ENCODE results near the gene OR13H1.
A peak's percentile ranks its signal among the peaks of the same experiment; 100 is the strongest.
"Not testable (repeated sequence)": the region's sequence is repeated elsewhere in the genome, so short reads cannot be mapped to it uniquely, and the experiment has no call there.

The OR13H1 gene

GRCh38 chrX:131571348-131571747 lies 27.5 kb downstream of the OR13H1 start:
- Histone ChIP-seq H3K36me3 (ENCODE audit: control insufficient read depth, insufficient read depth, low read length) (peaks cover 3% of the 10 kb centered on the region; the same call in 1 of the 2 replicates), H3K9ac (ENCODE audit: low read length) (no peak overlapping the region), H3K4me1 (ENCODE audit: control insufficient read depth, insufficient read depth, low read length) (peaks cover 15% of the 10 kb centered on the region), H3K27me3 (ENCODE audit: control insufficient read depth, insufficient read depth, low read length) (no peaks in the 10 kb centered on the region; the same call in 1 of the 2 replicates), H3K27ac (ENCODE audit: low read depth, low read length) (no peak overlapping the region), H3K9me3 (ENCODE audit: control insufficient read depth, insufficient read depth, low read depth, low read length) (no peaks in the 10 kb centered on the region), H3K4me3 (ENCODE audit: low read depth, low read length) (no peak overlapping the region)

GRCh38 chrX:131572372-131573014 lies 28.6 kb downstream of the OR13H1 start:
- H3K9me3 ChIP-seq (ENCODE audit: control insufficient read depth, insufficient read depth, low read depth, low read length) = no peaks in the 10 kb centered on the region
- H3K4me3 ChIP-seq (ENCODE audit: low read depth, low read length) = no peak overlapping the region
- no peaks in the 10 kb centered on the region; the same call in 1 of the 2 replicates for H3K27me3 ChIP-seq (ENCODE audit: control insufficient read depth, insufficient read depth, low read length)
- no peak overlapping the region for H3K27ac ChIP-seq (ENCODE audit: low read depth, low read length)
- peaks cover 15% of the 10 kb centered on the region for H3K4me1 ChIP-seq (ENCODE audit: control insufficient read depth, insufficient read depth, low read length)
- H3K36me3 ChIP-seq (ENCODE audit: control insufficient read depth, insufficient read depth, low read length) = peaks cover 3% of the 10 kb centered on the region; the same call in 1 of the 2 replicates
- no peak overlapping the region for H3K9ac ChIP-seq (ENCODE audit: low read length)

GRCh38 chrX:131577413-131577812 lies 33.5 kb downstream of the OR13H1 start:
- Histone ChIP-seq H3K27me3 (ENCODE audit: control insufficient read depth, insufficient read depth, low read length) (no peaks in the 10 kb centered on the region; the same call in 1 of the 2 replicates), H3K9ac (ENCODE audit: low read length) (peak overlapping the region; percentile 72)

GRCh38 chrX:131577999-131578734 lies 34.3 kb downstream of the OR13H1 start:
- peaks cover 10% of the 10 kb centered on the region; the same call in 1 of the 2 replicates for H3K4me1 ChIP-seq (ENCODE audit: control insufficient read depth, insufficient read depth, low read length)
- H3K9me3 ChIP-seq (ENCODE audit: control insufficient read depth, insufficient read depth, low read depth, low read length) = no peaks in the 10 kb centered on the region
- H3K27ac ChIP-seq (ENCODE audit: low read depth, low read length) = peak overlapping the region; percentile 10; the same call in 1 of the 2 replicates
- H3K4me3 ChIP-seq (ENCODE audit: low read depth, low read length) = peak overlapping the region; percentile 88
- H3K27me3 ChIP-seq (ENCODE audit: control insufficient read depth, insufficient read depth, low read length) = no peaks in the 10 kb centered on the region; the same call in 1 of the 2 replicates
- H3K36me3 ChIP-seq (ENCODE audit: control insufficient read depth, insufficient read depth, low read length) = peaks cover 3% of the 10 kb centered on the region; the same call in 1 of the 2 replicates
- H3K9ac ChIP-seq (ENCODE audit: low read length) = peak overlapping the region; percentile 72

More at GRCh38 chrX:131577413-131577812, 33.5 kb downstream of the OR13H1 start:
- H3K27ac ChIP-seq (ENCODE audit: low read depth, low read length) = no peak overlapping the region
- peak overlapping the region; percentile 88 for H3K4me3 ChIP-seq (ENCODE audit: low read depth, low read length)
- peaks cover 15% of the 10 kb centered on the region for H3K4me1 ChIP-seq (ENCODE audit: control insufficient read depth, insufficient read depth, low read length)
- no peaks in the 10 kb centered on the region for H3K9me3 ChIP-seq (ENCODE audit: control insufficient read depth, insufficient read depth, low read depth, low read length)
- H3K36me3 ChIP-seq (ENCODE audit: control insufficient read depth, insufficient read depth, low read length) = peaks cover 3% of the 10 kb centered on the region; the same call in 1 of the 2 replicates

GRCh38 chrX:131578735-131579367 lies 35.0 kb downstream of the OR13H1 start:
- Histone ChIP-seq H3K4me3 (ENCODE audit: low read depth, low read length) (peak overlapping the region; percentile 88), H3K9ac (ENCODE audit: low read length) (peak overlapping the region; percentile 72), H3K27ac (ENCODE audit: low read depth, low read length) (peak overlapping the region; percentile 10; the same call in 1 of the 2 replicates)
- H3K36me3 ChIP-seq (ENCODE audit: control insufficient read depth, insufficient read depth, low read length); H3K27me3 ChIP-seq (ENCODE audit: control insufficient read depth, insufficient read depth, low read length); H3K9me3 ChIP-seq (ENCODE audit: control insufficient read depth, insufficient read depth, low read depth, low read length); H3K4me1 ChIP-seq (ENCODE audit: control insufficient read depth, insufficient read depth, low read length): not testable (repeated sequence)

- Histone ChIP-seq H3K9ac (ENCODE audit: low read length) (no peak overlapping the region), H3K27me3 (ENCODE audit: control insufficient read depth, insufficient read depth, low read length) (peaks cover 14% of the 10 kb centered on the region; the same call in 1 of the 2 replicates), H3K27ac (ENCODE audit: low read depth, low read length) (no peak overlapping the region), H3K4me3 (ENCODE audit: low read depth, low read length) (no peak overlapping the region), H3K4me1 (ENCODE audit: control insufficient read depth, insufficient read depth, low read length) (no peaks in the 10 kb centered on the region), H3K36me3 (ENCODE audit: control insufficient read depth, insufficient read depth, low read length) (no peaks in the 10 kb centered on the region), H3K9me3 (ENCODE audit: control insufficient read depth, insufficient read depth, low read depth, low read length) (no peaks in the 10 kb centered on the region)
Measured at GRCh38 chrX:131588995-131589394, 45.1 kb downstream of the OR13H1 start.

All from HUES6 (cell line).